HepG2 (cell line): ENCODE data around the gene ZNF234. TPM values are rescaled to one million over a fixed set of nuclear protein-coding genes. Genes with fewer than 3 reads are reported as not detected.

Source experiments
- CBX5 ChIP-seq: sonication (generic); formaldehyde crosslinking; IDR thresholded peaks from 2 replicates; pipeline ENCODE4 v1.4.0; 2020; ENCODE audit warnings: missing genetic modification reagents, borderline replicate concordance
- NKX3-1 ChIP-seq: sonication (generic); formaldehyde crosslinking; IDR thresholded peaks from 2 replicates; pipeline ENCODE4 v1.5.0; 2020; ENCODE audit warnings: missing genetic modification reagents
- SP5 ChIP-seq: IDR thresholded peaks from 2 replicates; pipeline ENCODE4 v1.6.1; 2016; ENCODE audit warnings: low read depth, borderline replicate concordance
- ZNF749 ChIP-seq: sonication (generic); formaldehyde crosslinking; IDR thresholded peaks from 2 replicates; pipeline ENCODE4 v1.8.0; 2022; ENCODE audit warnings: mild to moderate bottlenecking, missing genetic modification reagents, moderate library complexity, borderline replicate concordance
- ZSCAN22 ChIP-seq: sonication (generic); formaldehyde crosslinking; IDR thresholded peaks from 2 replicates; pipeline ENCODE4 v1.4.0; 2020; ENCODE audit warnings: mild to moderate bottlenecking, missing genetic modification reagents
- polyA plus RNA-seq, 8 experiments: library from polyadenylated mRNA; depleted of rRNA in 3 of 8; stranded (reverse) in 7 of 8; unstranded in 1 of 8; fragments of >200 nt; fragmentation: Illumina TruSeq in 4 of 8; extraction: Trizol in 4 of 8; gene quantifications; 2 replicates each; pipeline versions ENCODE4 v1.2.1 to v1.2.3, GENCODE V29; 2011 to 2016; ENCODE audit warnings: low read depth in 4 of 8, missing spikeins in 1 of 8, mixed read lengths in 1 of 8; ENCODE audit not compliant: insufficient read depth in 1 of 8
- total RNA-seq, 5 experiments: library from RNA; depleted of rRNA; stranded (reverse); fragments of >200 nt; fragmentation: Illumina TruSeq; extraction: Trizol; gene quantifications; 2 replicates each; pipeline ENCODE4 v1.2.3, GENCODE V29; 2016; ENCODE audit warnings: low read depth in 1 of 5
- TF ChIP-seq, protein P1 (sequence below), 2 experiments: sonication (generic) in 1 of 2; formaldehyde crosslinking in 1 of 2; IDR thresholded peaks; 2 replicates each; pipeline versions ENCODE4 v1.4.0 to v1.6.1; 2018 to 2020; ENCODE audit warnings: missing genetic modification reagents in 2 of 2, borderline replicate concordance in 1 of 2, low read depth in 1 of 2, mild to moderate bottlenecking in 1 of 2, missing biosample characterization in 1 of 2
- TF ChIP-seq, protein P2 (sequence below): sonication (generic); formaldehyde crosslinking; IDR thresholded peaks from 2 replicates; pipeline ENCODE4 v1.4.0; 2020; ENCODE audit warnings: mild to moderate bottlenecking, missing genetic modification reagents, borderline replicate concordance
- TF ChIP-seq, protein P3 (sequence below): sonication (generic); formaldehyde crosslinking; IDR thresholded peaks from 2 replicates; pipeline ENCODE4 v1.5.0; 2020; ENCODE audit warnings: missing genetic modification reagents
- TF ChIP-seq, protein P4 (sequence below): sonication (generic); formaldehyde crosslinking; IDR thresholded peaks from 2 replicates; pipeline ENCODE4 v1.4.0; 2020; ENCODE audit warnings: missing genetic modification reagents, borderline replicate concordance
- TF ChIP-seq, protein P5 (sequence below): sonication (generic); formaldehyde crosslinking; IDR thresholded peaks from 2 replicates; pipeline ENCODE4 v1.5.0; 2020; ENCODE audit warnings: mild to moderate bottlenecking, missing genetic modification reagents, borderline replicate concordance

Gene ZNF234
- total and polyA plus RNA-seq, 2 of the 13 experiments (the other 11 are each of a cell fraction or from before 2014, with no cell fraction given) = 3.5 to 11.2 TPM

DNA sequence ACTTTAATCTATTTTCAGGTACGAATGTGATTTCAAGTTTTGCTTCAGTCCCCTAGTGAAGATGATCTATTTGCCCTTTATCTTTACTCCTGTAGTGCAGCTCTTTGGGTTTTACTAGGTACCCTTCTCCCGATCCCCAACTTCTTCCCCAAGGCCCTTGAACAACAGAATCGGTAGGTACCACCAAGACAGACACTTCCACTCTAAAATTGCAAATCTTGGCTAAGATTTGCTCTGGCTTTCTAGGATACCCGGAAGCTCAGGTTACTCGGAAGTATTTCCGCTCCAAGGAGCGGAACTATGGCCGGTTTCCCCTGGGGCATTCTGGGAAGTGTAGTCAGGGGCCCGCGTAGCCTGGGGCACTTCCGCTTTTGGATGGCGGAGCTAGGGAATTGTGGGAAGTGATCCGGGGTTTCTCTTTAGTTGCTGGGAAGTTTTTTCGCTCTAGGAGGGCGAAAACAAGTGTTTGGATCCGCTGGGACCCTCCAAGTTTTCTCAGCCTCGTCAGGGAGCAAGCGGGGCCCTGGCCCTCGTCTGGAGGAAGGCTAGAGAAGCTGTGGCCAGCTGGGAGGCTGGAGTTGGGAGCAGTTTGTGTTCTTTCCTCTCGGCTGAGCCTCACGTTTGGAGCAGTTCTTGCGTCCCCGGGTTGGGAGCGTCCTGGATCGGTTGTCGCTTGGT, 65.9 kb downstream of the ZNF234 start (continued):
- TF ChIP-seq, protein P1, sequence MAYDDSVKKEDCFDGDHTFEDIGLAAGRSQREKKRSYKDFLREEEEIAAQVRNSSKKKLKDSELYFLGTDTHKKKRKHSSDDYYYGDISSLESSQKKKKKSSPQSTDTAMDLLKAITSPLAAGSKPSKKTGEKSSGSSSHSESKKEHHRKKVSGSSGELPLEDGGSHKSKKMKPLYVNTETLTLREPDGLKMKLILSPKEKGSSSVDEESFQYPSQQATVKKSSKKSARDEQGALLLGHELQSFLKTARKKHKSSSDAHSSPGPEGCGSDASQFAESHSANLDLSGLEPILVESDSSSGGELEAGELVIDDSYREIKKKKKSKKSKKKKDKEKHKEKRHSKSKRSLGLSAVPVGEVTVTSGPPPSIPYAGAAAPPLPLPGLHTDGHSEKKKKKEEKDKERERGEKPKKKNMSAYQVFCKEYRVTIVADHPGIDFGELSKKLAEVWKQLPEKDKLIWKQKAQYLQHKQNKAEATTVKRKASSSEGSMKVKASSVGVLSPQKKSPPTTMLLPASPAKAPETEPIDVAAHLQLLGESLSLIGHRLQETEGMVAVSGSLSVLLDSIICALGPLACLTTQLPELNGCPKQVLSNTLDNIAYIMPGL (CRISPR knock-in tag; IDR thresholded peaks at IDR 0.05; ENCODE audit: borderline replicate concordance in 1 of 2, low read depth in 1 of 2) = peak in 1 of 2 experiments; percentile 53; a peak in 1 of 4 replicates
- peak; percentile 82; the same call in 1 of the 2 replicates for TF ChIP-seq CBX5 (CRISPR knock-in tag)
- TF ChIP-seq, protein P2, sequence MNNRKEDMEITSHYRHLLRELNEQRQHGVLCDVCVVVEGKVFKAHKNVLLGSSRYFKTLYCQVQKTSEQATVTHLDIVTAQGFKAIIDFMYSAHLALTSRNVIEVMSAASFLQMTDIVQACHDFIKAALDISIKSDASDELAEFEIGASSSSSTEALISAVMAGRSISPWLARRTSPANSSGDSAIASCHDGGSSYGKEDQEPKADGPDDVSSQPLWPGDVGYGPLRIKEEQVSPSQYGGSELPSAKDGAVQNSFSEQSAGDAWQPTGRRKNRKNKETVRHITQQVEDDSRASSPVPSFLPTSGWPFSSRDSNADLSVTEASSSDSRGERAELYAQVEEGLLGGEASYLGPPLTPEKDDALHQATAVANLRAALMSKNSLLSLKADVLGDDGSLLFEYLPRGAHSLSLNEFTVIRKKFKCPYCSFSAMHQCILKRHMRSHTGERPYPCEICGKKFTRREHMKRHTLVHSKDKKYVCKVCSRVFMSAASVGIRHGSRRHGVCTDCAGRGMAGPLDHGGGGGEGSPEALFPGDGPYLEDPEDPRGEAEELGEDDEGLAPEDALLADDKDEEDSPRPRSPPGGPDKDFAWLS = no peak
- TF ChIP-seq, protein P3, sequence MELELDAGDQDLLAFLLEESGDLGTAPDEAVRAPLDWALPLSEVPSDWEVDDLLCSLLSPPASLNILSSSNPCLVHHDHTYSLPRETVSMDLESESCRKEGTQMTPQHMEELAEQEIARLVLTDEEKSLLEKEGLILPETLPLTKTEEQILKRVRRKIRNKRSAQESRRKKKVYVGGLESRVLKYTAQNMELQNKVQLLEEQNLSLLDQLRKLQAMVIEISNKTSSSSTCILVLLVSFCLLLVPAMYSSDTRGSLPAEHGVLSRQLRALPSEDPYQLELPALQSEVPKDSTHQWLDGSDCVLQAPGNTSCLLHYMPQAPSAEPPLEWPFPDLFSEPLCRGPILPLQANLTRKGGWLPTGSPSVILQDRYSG (CRISPR knock-in tag) = no peak
- no peak for TF ChIP-seq NKX3-1 (CRISPR knock-in tag)
- TF ChIP-seq, protein P4, sequence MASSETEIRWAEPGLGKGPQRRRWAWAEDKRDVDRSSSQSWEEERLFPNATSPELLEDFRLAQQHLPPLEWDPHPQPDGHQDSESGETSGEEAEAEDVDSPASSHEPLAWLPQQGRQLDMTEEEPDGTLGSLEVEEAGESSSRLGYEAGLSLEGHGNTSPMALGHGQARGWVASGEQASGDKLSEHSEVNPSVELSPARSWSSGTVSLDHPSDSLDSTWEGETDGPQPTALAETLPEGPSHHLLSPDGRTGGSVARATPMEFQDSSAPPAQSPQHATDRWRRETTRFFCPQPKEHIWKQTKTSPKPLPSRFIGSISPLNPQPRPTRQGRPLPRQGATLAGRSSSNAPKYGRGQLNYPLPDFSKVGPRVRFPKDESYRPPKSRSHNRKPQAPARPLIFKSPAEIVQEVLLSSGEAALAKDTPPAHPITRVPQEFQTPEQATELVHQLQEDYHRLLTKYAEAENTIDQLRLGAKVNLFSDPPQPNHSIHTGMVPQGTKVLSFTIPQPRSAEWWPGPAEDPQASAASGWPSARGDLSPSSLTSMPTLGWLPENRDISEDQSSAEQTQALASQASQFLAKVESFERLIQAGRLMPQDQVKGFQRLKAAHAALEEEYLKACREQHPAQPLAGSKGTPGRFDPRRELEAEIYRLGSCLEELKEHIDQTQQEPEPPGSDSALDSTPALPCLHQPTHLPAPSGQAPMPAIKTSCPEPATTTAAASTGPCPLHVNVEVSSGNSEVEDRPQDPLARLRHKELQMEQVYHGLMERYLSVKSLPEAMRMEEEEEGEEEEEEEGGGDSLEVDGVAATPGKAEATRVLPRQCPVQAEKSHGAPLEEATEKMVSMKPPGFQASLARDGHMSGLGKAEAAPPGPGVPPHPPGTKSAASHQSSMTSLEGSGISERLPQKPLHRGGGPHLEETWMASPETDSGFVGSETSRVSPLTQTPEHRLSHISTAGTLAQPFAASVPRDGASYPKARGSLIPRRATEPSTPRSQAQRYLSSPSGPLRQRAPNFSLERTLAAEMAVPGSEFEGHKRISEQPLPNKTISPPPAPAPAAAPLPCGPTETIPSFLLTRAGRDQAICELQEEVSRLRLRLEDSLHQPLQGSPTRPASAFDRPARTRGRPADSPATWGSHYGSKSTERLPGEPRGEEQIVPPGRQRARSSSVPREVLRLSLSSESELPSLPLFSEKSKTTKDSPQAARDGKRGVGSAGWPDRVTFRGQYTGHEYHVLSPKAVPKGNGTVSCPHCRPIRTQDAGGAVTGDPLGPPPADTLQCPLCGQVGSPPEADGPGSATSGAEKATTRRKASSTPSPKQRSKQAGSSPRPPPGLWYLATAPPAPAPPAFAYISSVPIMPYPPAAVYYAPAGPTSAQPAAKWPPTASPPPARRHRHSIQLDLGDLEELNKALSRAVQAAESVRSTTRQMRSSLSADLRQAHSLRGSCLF (CRISPR knock-in tag) = no peak
- no peak for TF ChIP-seq SP5 (CRISPR knock-in tag)
- no peak for TF ChIP-seq ZSCAN22
- TF ChIP-seq, protein P5, sequence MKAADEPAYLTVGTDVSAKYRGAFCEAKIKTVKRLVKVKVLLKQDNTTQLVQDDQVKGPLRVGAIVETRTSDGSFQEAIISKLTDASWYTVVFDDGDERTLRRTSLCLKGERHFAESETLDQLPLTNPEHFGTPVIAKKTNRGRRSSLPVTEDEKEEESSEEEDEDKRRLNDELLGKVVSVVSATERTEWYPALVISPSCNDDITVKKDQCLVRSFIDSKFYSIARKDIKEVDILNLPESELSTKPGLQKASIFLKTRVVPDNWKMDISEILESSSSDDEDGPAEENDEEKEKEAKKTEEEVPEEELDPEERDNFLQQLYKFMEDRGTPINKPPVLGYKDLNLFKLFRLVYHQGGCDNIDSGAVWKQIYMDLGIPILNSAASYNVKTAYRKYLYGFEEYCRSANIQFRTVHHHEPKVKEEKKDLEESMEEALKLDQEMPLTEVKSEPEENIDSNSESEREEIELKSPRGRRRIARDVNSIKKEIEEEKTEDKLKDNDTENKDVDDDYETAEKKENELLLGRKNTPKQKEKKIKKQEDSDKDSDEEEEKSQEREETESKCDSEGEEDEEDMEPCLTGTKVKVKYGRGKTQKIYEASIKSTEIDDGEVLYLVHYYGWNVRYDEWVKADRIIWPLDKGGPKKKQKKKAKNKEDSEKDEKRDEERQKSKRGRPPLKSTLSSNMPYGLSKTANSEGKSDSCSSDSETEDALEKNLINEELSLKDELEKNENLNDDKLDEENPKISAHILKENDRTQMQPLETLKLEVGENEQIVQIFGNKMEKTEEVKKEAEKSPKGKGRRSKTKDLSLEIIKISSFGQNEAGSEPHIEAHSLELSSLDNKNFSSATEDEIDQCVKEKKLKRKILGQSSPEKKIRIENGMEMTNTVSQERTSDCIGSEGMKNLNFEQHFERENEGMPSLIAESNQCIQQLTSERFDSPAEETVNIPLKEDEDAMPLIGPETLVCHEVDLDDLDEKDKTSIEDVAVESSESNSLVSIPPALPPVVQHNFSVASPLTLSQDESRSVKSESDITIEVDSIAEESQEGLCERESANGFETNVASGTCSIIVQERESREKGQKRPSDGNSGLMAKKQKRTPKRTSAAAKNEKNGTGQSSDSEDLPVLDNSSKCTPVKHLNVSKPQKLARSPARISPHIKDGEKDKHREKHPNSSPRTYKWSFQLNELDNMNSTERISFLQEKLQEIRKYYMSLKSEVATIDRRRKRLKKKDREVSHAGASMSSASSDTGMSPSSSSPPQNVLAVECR (CRISPR knock-in tag) = peak; percentile 92; the same call in 1 of the 2 replicates
- no peak for TF ChIP-seq ZNF749 (CRISPR knock-in tag)
